Astrocyte of the cerebellum (primary cell): ENCODE measurements around the gene PDLIM3.

Experiments
- DNase-seq: peaks from one replicate; pipeline ENCODE4 v3.0.0-alpha.2; 2011; ENCODE audit warnings: low read depth
- H3K4me3 ChIP-seq: 2 replicates; pipeline ENCODE4 v1.5.1; 2011; ENCODE audit warnings: mild to moderate bottlenecking, low read depth, low read length, moderate library complexity
- CTCF ChIP-seq: IDR thresholded peaks from 2 replicates; pipeline ENCODE4 v1.5.1; 2012; ENCODE audit warnings: low read length, low read depth, moderate library complexity, mild to moderate bottlenecking; ENCODE audit errors: missing control alignments
- in situ Hi-C: cut with HindIII; loops from 2 replicates; pipeline ENCODE4 v1.10.0; 2017; ENCODE audit warnings: low sequenced_read_pairs

The PDLIM3 gene

GRCh38 chr4:185524888-185525863 is 10.1 kb downstream of the PDLIM3 start:
- in situ Hi-C loops = no loop called here
- H3K4me3 ChIP-seq = no peak overlapping the region
- no peak for DNase-seq
- no peak for TF ChIP-seq CTCF

DNA sequence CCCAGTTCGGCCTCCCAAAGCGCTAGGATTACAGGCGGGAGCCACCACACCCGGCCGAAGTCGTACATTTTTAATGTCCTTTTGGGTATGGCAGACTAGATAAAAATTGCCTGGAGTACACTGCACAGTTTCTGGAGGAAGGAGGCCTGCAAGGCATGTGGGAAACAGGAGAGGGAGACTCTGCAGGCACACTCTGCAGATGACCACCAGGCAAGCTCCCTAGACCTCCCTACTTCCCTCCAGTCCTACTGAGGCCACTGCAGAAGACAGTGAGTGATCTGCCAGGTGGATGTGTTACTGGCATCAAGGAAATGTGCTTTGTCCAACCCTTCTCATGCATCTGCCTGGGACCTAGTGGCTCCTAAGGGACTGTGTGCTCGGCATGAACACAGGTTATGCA is 11.4 kb downstream of the PDLIM3 start:
- in situ Hi-C loops = no loop called here
- no peak for TF ChIP-seq CTCF
- no peak for DNase-seq
- H3K4me3 ChIP-seq = no peak overlapping the region

- H3K4me3 ChIP-seq = no peak overlapping the region
- no peak for DNase-seq
- in situ Hi-C loops = no loop called here
- TF ChIP-seq CTCF = no peak
Observed at GRCh38 chr4:185522451-185522850, 12.9 kb downstream of the PDLIM3 start.

- H3K4me3 ChIP-seq = no peak overlapping the region
- TF ChIP-seq CTCF = no peak
- DNase-seq = no peak
- in situ Hi-C loops = no loop called here
Observed at GRCh38 chr4:185520119-185520518, 15.2 kb downstream of the PDLIM3 start.

DNA sequence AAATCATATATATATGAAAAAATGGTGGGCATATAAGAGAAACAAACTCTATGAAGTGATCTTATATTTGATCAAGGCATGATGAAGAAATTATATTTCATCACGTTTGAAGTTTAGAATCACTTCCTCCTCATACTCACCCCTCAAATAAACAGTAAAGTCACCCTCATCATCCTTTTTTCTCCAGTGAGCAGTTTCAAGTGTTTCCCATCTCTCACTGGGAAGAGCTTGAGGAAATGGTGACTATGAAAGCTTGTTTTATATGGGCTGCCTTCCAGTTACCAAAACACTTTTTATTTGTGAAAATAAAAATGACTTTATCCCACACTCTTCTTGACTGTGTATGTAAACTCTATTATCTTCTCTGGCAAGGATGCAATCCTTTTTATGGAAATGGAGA is 16.8 kb downstream of the PDLIM3 start:
- DNase-seq = no peak
- TF ChIP-seq CTCF = no peak
- in situ Hi-C loops = no loop called here
- no peak overlapping the region for H3K4me3 ChIP-seq

GRCh38 chr4:185518069-185518468 is 17.2 kb downstream of the PDLIM3 start:
- no peak for TF ChIP-seq CTCF
- no peak for DNase-seq
- in situ Hi-C loops = no loop called here
- H3K4me3 ChIP-seq = no peak overlapping the region
